Measurements from ENCODE around the gene FGL2.
"Not testable (repeated sequence)": the region's sequence is repeated elsewhere in the genome, so short reads cannot be mapped to it uniquely, and the experiment has no call there.

GRCh38 chr7:77155601-77156377, 43.8 kb downstream of the FGL2 start:
- TF ChIP-seq CTCF (conservative IDR thresholded peaks at IDR 0.05; ENCODE audit: low read length); EZH2phosphoT487 (IDR thresholded peaks at IDR 0.05; ENCODE audit: borderline replicate concordance, low read depth, low read length): not testable (repeated sequence)
